Epidermal melanocyte (primary cell): ENCODE results near the gene RFNG.
"Not testable (repeated sequence)": the region's sequence is repeated elsewhere in the genome, so short reads cannot be mapped to it uniquely, and the experiment has no call there.

ENCODE experiments used
- DNase-seq: peaks from one replicate; pipeline ENCODE4 v3.0.0; 2011; ENCODE audit warnings: low spot score; ENCODE audit not compliant: insufficient read length

Gene RFNG

GRCh38 chr17:82043507-82043906, 8.1 kb downstream of the RFNG start:
- DNase-seq: no peak

- DNase-seq: no peak
These were observed 9.0 kb downstream of the RFNG start for GRCh38 chr17:82042649-82043048.

GRCh38 chr17:82041144-82041814, 10.3 kb downstream of the RFNG start:
- DNase-seq: no peak

- no peak for DNase-seq
These were observed 11.8 kb downstream of the RFNG start for GRCh38 chr17:82039695-82040299.

- DNase-seq: not testable (repeated sequence)
These were observed 12.7 kb downstream of the RFNG start for GRCh38 chr17:82038796-82039409.

GRCh38 chr17:82037889-82038195, 13.8 kb downstream of the RFNG start:
- no peak for DNase-seq

GRCh38 chr17:82037092-82037888, 14.3 kb downstream of the RFNG start, which contains the start of gene DCXR:
TSS of gene DCXR (minus strand) at chr17:82037697. CDS start at chr17:82037682, 15 bp downstream.
- peak; percentile 98 for DNase-seq

- DNase-seq: no peak
These were observed 14.9 kb downstream of the RFNG start for GRCh38 chr17:82036634-82037091.

- DNase-seq: no peak
These were observed 15.5 kb downstream of the RFNG start for GRCh38 chr17:82035956-82036633.

- DNase-seq: no peak
These were observed 16.1 kb downstream of the RFNG start for GRCh38 chr17:82035488-82035887.

- DNase-seq: no peak
These were observed 17.1 kb downstream of the RFNG start for GRCh38 chr17:82034371-82035011.

- no peak for DNase-seq
These were observed 18.1 kb downstream of the RFNG start for GRCh38 chr17:82033359-82034085.

GRCh38 chr17:82031885-82032627, 19.6 kb downstream of the RFNG start:
- no peak for DNase-seq

- peak; percentile 61 for DNase-seq
These were observed 20.2 kb downstream of the RFNG start, which contains the start of gene RAC3 for GRCh38 chr17:82031303-82031884. TSS of gene RAC3 (plus strand) at chr17:82031678. CDS start at chr17:82031762, 84 bp downstream.

GRCh38 chr17:82030470-82031302, 20.9 kb downstream of the RFNG start:
- DNase-seq: peak; percentile 92

GRCh38 chr17:82029990-82030469, 21.6 kb downstream of the RFNG start:
- no peak for DNase-seq

GRCh38 chr17:82029391-82029790, 22.2 kb downstream of the RFNG start:
- DNase-seq: no peak

GRCh38 chr17:82028966-82029365, 22.6 kb downstream of the RFNG start:
- no peak for DNase-seq
